ENCODE results near the gene COL2A1.

GRCh38 chr12:47939009-47939601, 65.2 kb downstream of the COL2A1 start:
- TF ChIP-seq CTCF (IDR thresholded peaks at IDR 0.05; ENCODE audit: low read depth, low read length) (no peak), EZH2phosphoT487 (IDR thresholded peaks at IDR 0.05; ENCODE audit: low read depth) (no peak)
